ENCODE results near the gene M6PR.
"Not testable (repeated sequence)": the region's sequence is repeated elsewhere in the genome, so short reads cannot be mapped to it uniquely, and the experiment has no call there.

Gene M6PR

GRCh38 chr12:8905546-8905945 is 43.9 kb downstream of the M6PR start:
- no peaks in the 10 kb centered on the region for H3K79me2 ChIP-seq

GRCh38 chr12:8904665-8905064 is 44.8 kb downstream of the M6PR start:
- no peaks in the 10 kb centered on the region for H3K36me3 ChIP-seq (ENCODE audit: control insufficient read depth, insufficient read depth, low read length)
- no peak overlapping the region for H3K4me3 ChIP-seq (ENCODE audit: low read depth, low read length)
- H3K9me3 ChIP-seq (ENCODE audit: control insufficient read depth, low read length), result no peaks in the 10 kb centered on the region
- H3K4me1 ChIP-seq, result no peaks in the 10 kb centered on the region
- H3K27me3 ChIP-seq (ENCODE audit: control insufficient read depth, insufficient read depth, low read length), result no peaks in the 10 kb centered on the region
- H2AFZ ChIP-seq, result no peak overlapping the region
- H3K9ac ChIP-seq, result no peak overlapping the region
- H3K4me2 ChIP-seq (ENCODE audit: low read length), result no peak overlapping the region
- no peak overlapping the region for H3K27ac ChIP-seq
- no peak for TF ChIP-seq CTCF (IDR thresholded peaks at IDR 0.05)
- no peaks in the 10 kb centered on the region for H3K79me2 ChIP-seq

More at GRCh38 chr12:8905546-8905945, 43.9 kb downstream of the M6PR start:
- Histone ChIP-seq H3K9me3 (ENCODE audit: control insufficient read depth, low read length) (no peaks in the 10 kb centered on the region), H3K27ac (no peak overlapping the region), H2AFZ (no peak overlapping the region), H3K4me2 (ENCODE audit: low read length) (no peak overlapping the region), H3K36me3 (ENCODE audit: control insufficient read depth, insufficient read depth, low read length) (no peaks in the 10 kb centered on the region), H3K9ac (no peak overlapping the region), H3K27me3 (ENCODE audit: control insufficient read depth, insufficient read depth, low read length) (no peaks in the 10 kb centered on the region), H3K4me3 (ENCODE audit: low read depth, low read length) (no peak overlapping the region), H3K4me1 (no peaks in the 10 kb centered on the region)
- no peak for TF ChIP-seq CTCF (IDR thresholded peaks at IDR 0.05)

- Histone ChIP-seq H3K27me3 (ENCODE audit: control insufficient read depth, insufficient read depth, low read length) (no peaks in the 10 kb centered on the region), H2AFZ (no peak overlapping the region), H3K4me2 (ENCODE audit: low read length) (no peak overlapping the region), H3K9me3 (ENCODE audit: control insufficient read depth, low read length) (no peaks in the 10 kb centered on the region), H3K36me3 (ENCODE audit: control insufficient read depth, insufficient read depth, low read length) (no peaks in the 10 kb centered on the region), H3K4me3 (ENCODE audit: low read depth, low read length) (no peak overlapping the region), H3K79me2 (no peaks in the 10 kb centered on the region), H3K27ac (no peak overlapping the region), H3K4me1 (no peaks in the 10 kb centered on the region), H3K9ac (no peak overlapping the region)
- TF ChIP-seq CTCF (IDR thresholded peaks at IDR 0.05), result no peak
Observed at GRCh38 chr12:8903646-8904045, 45.8 kb downstream of the M6PR start.

GRCh38 chr12:8902703-8903102 is 46.7 kb downstream of the M6PR start:
- H3K36me3 ChIP-seq (ENCODE audit: control insufficient read depth, insufficient read depth, low read length); H3K27ac ChIP-seq; H3K27me3 ChIP-seq (ENCODE audit: control insufficient read depth, insufficient read depth, low read length); H3K9ac ChIP-seq; H3K79me2 ChIP-seq; H3K4me1 ChIP-seq; H3K9me3 ChIP-seq (ENCODE audit: control insufficient read depth, low read length); H3K4me2 ChIP-seq (ENCODE audit: low read length); H2AFZ ChIP-seq; H3K4me3 ChIP-seq (ENCODE audit: low read depth, low read length): not testable (repeated sequence)

- Histone ChIP-seq H3K27me3 (ENCODE audit: control insufficient read depth, insufficient read depth, low read length) (no peaks in the 10 kb centered on the region), H3K4me1 (no peaks in the 10 kb centered on the region), H3K36me3 (ENCODE audit: control insufficient read depth, insufficient read depth, low read length) (no peaks in the 10 kb centered on the region), H3K4me3 (ENCODE audit: low read depth, low read length) (no peak overlapping the region), H2AFZ (no peak overlapping the region), H3K27ac (no peak overlapping the region), H3K9ac (no peak overlapping the region), H3K9me3 (ENCODE audit: control insufficient read depth, low read length) (no peaks in the 10 kb centered on the region), H3K79me2 (no peaks in the 10 kb centered on the region), H3K4me2 (ENCODE audit: low read length) (no peak overlapping the region)
- TF ChIP-seq CTCF (IDR thresholded peaks at IDR 0.05), result no peak
Observed at GRCh38 chr12:8899830-8900229, 49.6 kb downstream of the M6PR start.

Measured in parathyroid adenoma (tissue), 2 donors.